Measurements from ENCODE around the gene FAM89A.

Gene FAM89A

GRCh38 chr1:231076802-231077201, 36.7 kb upstream of the FAM89A start:
- TF ChIP-seq POLR2AphosphoS5 (IDR thresholded peaks at IDR 0.05; ENCODE audit: low read depth, low read length): no peak
- TF ChIP-seq FOXP2 (optimal IDR thresholded peaks at IDR 0.05; ENCODE audit: borderline replicate concordance, extremely low read depth, extremely low read length, insufficient read depth): no peak
- TF ChIP-seq TAF1 (IDR thresholded peaks at IDR 0.05; ENCODE audit: borderline replicate concordance, insufficient read depth, low read length): no peak
- no peak for TF ChIP-seq REST (IDR thresholded peaks at IDR 0.05; ENCODE audit: insufficient read depth in 1 of 2, low read depth in 2 of 2, low read length in 2 of 2)
- TF ChIP-seq SIN3A (IDR thresholded peaks at IDR 0.05; ENCODE audit: borderline replicate concordance, insufficient read depth, low read length): no peak

- TF ChIP-seq TAF1 (IDR thresholded peaks at IDR 0.05; ENCODE audit: borderline replicate concordance, insufficient read depth, low read length): no peak
- no peak for TF ChIP-seq POLR2AphosphoS5 (IDR thresholded peaks at IDR 0.05; ENCODE audit: low read depth, low read length)
- no peak for TF ChIP-seq FOXP2 (optimal IDR thresholded peaks at IDR 0.05; ENCODE audit: borderline replicate concordance, extremely low read depth, extremely low read length, insufficient read depth)
- no peak for TF ChIP-seq SIN3A (IDR thresholded peaks at IDR 0.05; ENCODE audit: borderline replicate concordance, insufficient read depth, low read length)
- TF ChIP-seq REST (IDR thresholded peaks at IDR 0.05; ENCODE audit: insufficient read depth in 1 of 2, low read depth in 2 of 2, low read length in 2 of 2): no peak
Measured at GRCh38 chr1:231075497-231075896, 35.4 kb upstream of the FAM89A start.

- TF ChIP-seq POLR2AphosphoS5 (IDR thresholded peaks at IDR 0.05; ENCODE audit: low read depth, low read length): no peak
- no peak for TF ChIP-seq TAF1 (IDR thresholded peaks at IDR 0.05; ENCODE audit: borderline replicate concordance, insufficient read depth, low read length)
- no peak for TF ChIP-seq REST (IDR thresholded peaks at IDR 0.05; ENCODE audit: insufficient read depth in 1 of 2, low read depth in 2 of 2, low read length in 2 of 2)
- TF ChIP-seq FOXP2 (optimal IDR thresholded peaks at IDR 0.05; ENCODE audit: borderline replicate concordance, extremely low read depth, extremely low read length, insufficient read depth): no peak
- no peak for TF ChIP-seq SIN3A (IDR thresholded peaks at IDR 0.05; ENCODE audit: borderline replicate concordance, insufficient read depth, low read length)
Measured at GRCh38 chr1:231075020-231075419, 35.0 kb upstream of the FAM89A start.

GRCh38 chr1:231074046-231074445, 34.0 kb upstream of the FAM89A start:
- TF ChIP-seq TAF1 (IDR thresholded peaks at IDR 0.05; ENCODE audit: borderline replicate concordance, insufficient read depth, low read length) (no peak), REST (IDR thresholded peaks at IDR 0.05; ENCODE audit: insufficient read depth in 1 of 2, low read depth in 2 of 2, low read length in 2 of 2) (no peak), SIN3A (IDR thresholded peaks at IDR 0.05; ENCODE audit: borderline replicate concordance, insufficient read depth, low read length) (no peak), POLR2AphosphoS5 (IDR thresholded peaks at IDR 0.05; ENCODE audit: low read depth, low read length) (no peak), FOXP2 (optimal IDR thresholded peaks at IDR 0.05; ENCODE audit: borderline replicate concordance, extremely low read depth, extremely low read length, insufficient read depth) (no peak)

GRCh38 chr1:231073331-231073730, 33.3 kb upstream of the FAM89A start:
- TF ChIP-seq REST (IDR thresholded peaks at IDR 0.05; ENCODE audit: insufficient read depth in 1 of 2, low read depth in 2 of 2, low read length in 2 of 2) (no peak), SIN3A (IDR thresholded peaks at IDR 0.05; ENCODE audit: borderline replicate concordance, insufficient read depth, low read length) (no peak), POLR2AphosphoS5 (IDR thresholded peaks at IDR 0.05; ENCODE audit: low read depth, low read length) (no peak), TAF1 (IDR thresholded peaks at IDR 0.05; ENCODE audit: borderline replicate concordance, insufficient read depth, low read length) (no peak), FOXP2 (optimal IDR thresholded peaks at IDR 0.05; ENCODE audit: borderline replicate concordance, extremely low read depth, extremely low read length, insufficient read depth) (no peak)

Data from PFSK-1 (cell line).